PC-3 (cell line): ENCODE data around the gene CILP.

ENCODE experiments used
- EZH2 ChIP-seq: fragments of 300-600 bp; sonication (generic); IDR thresholded peaks from one replicate; pipeline ENCODE4 v1.6.1; 2017; ENCODE audit warnings: antibody characterized with exemption, mild to moderate bottlenecking, low read length; ENCODE audit not compliant: unreplicated experiment
- EZH2phosphoT487 ChIP-seq: fragments of 300-600 bp; sonication (generic); IDR thresholded peaks from 2 replicates; pipeline ENCODE4 v1.6.1; 2018; ENCODE audit warnings: mild to moderate bottlenecking, antibody characterized with exemption, low read length, borderline replicate concordance
- TF ChIP-seq, protein P1 (sequence below): fragments of 300-600 bp; sonication (generic); conservative IDR thresholded peaks from 2 replicates; pipeline ENCODE4 v1.5.1; 2017; ENCODE audit warnings: antibody characterized with exemption, low read depth, mild to moderate bottlenecking, low read length

DNA sequence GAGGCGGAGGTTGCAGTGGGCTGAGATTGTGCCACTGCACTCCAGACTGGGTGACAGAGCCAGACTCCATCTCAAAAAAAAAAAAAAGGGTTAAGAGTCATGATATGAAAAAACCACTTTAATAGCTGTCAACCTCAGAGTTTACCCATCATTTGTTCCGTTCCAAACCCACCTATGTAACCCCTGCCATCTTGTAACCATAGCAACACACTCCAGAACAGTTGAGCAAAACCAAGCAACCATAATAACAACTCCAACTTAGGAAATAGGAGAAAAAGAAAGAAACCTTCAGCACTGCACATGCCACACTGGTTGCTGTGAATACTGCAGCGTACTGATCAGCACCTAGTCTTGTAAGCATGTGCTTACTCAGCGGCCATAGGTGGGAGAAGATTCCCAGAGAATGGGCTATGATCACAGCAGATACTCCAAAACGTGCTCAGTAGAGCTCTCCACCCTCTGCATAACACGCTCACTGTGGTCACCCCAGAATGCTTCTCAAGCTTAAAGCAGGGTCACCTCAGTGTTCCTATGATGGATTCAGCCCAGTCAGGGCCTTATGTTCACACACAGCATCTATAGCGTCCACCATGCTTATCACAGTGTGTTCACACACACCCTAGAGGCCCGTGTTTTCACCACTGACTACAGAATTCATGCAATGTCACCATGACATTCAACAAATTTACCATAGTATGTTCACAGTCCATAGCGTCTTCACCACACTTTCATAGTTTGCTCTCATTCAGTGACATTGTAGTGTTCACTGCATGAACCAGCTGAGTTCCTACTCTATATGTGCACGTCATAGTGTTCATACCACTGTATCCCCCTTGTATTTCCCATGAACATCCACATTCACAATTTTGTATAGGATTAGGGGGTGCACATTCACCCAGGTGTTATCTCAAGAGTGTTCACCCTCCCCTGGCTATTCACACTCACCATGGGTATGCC lies 6.5 kb upstream of the CILP start:
- TF ChIP-seq, protein P1, sequence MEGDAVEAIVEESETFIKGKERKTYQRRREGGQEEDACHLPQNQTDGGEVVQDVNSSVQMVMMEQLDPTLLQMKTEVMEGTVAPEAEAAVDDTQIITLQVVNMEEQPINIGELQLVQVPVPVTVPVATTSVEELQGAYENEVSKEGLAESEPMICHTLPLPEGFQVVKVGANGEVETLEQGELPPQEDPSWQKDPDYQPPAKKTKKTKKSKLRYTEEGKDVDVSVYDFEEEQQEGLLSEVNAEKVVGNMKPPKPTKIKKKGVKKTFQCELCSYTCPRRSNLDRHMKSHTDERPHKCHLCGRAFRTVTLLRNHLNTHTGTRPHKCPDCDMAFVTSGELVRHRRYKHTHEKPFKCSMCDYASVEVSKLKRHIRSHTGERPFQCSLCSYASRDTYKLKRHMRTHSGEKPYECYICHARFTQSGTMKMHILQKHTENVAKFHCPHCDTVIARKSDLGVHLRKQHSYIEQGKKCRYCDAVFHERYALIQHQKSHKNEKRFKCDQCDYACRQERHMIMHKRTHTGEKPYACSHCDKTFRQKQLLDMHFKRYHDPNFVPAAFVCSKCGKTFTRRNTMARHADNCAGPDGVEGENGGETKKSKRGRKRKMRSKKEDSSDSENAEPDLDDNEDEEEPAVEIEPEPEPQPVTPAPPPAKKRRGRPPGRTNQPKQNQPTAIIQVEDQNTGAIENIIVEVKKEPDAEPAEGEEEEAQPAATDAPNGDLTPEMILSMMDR: no peak
- TF ChIP-seq EZH2phosphoT487 (no peak), EZH2 (no peak)
